ENCODE data around the gene SLC46A3.

The SLC46A3 gene

DNA sequence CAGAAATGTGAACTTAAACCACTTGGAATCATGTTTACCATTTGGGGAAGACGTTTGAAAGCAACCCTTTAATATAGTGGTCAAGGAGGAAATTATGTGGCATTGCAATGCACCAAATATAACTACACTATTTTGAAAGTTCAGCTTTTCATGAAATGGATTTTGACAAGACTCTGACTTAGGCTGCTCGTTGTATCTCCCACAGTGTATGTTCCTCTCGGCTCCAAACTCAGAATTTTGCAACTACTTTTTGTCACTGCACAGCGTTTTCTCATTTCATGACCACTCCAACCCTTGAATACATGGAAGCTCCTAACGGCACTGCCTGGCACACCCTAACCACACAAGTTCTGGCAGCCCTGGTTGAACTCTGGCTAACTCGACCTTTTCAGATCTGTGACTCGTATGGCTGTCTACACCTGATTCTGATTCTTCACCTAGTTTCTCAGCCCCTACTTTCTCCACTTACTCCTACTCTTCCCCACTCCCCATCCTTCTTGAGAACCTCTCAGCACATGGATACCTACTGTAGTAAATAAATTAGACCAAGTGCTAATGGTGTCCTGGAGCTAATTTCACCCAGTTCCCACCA, 66.9 kb downstream of the SLC46A3 start:
- ChIA-PET POLR2A (no interaction called here), CTCF (interaction anchor here (0.9 kb wide), 1 partner anchor 15 kb away, joined by 4 read pairs; no protein-coding TSS in a partner anchor)
- TF ChIP-seq, protein P1, sequence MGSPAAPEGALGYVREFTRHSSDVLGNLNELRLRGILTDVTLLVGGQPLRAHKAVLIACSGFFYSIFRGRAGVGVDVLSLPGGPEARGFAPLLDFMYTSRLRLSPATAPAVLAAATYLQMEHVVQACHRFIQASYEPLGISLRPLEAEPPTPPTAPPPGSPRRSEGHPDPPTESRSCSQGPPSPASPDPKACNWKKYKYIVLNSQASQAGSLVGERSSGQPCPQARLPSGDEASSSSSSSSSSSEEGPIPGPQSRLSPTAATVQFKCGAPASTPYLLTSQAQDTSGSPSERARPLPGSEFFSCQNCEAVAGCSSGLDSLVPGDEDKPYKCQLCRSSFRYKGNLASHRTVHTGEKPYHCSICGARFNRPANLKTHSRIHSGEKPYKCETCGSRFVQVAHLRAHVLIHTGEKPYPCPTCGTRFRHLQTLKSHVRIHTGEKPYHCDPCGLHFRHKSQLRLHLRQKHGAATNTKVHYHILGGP (tag by site-specific recombination; IDR thresholded peaks at IDR 0.05): no peak
- TF ChIP-seq ZNF621 (tag by site-specific recombination; IDR thresholded peaks at IDR 0.05): no peak
- TF ChIP-seq SP2 (tag by site-specific recombination; IDR thresholded peaks at IDR 0.05): no peak
- TF ChIP-seq SCRT1 (tag by site-specific recombination; IDR thresholded peaks at IDR 0.05; ENCODE audit: borderline replicate concordance): no peak
- TF ChIP-seq ZNF366 (tag by site-specific recombination; conservative IDR thresholded peaks at IDR 0.05): no peak
- no peak for TF ChIP-seq ZNF623 (tag by site-specific recombination; IDR thresholded peaks at IDR 0.05)
- TF ChIP-seq, protein P2, sequence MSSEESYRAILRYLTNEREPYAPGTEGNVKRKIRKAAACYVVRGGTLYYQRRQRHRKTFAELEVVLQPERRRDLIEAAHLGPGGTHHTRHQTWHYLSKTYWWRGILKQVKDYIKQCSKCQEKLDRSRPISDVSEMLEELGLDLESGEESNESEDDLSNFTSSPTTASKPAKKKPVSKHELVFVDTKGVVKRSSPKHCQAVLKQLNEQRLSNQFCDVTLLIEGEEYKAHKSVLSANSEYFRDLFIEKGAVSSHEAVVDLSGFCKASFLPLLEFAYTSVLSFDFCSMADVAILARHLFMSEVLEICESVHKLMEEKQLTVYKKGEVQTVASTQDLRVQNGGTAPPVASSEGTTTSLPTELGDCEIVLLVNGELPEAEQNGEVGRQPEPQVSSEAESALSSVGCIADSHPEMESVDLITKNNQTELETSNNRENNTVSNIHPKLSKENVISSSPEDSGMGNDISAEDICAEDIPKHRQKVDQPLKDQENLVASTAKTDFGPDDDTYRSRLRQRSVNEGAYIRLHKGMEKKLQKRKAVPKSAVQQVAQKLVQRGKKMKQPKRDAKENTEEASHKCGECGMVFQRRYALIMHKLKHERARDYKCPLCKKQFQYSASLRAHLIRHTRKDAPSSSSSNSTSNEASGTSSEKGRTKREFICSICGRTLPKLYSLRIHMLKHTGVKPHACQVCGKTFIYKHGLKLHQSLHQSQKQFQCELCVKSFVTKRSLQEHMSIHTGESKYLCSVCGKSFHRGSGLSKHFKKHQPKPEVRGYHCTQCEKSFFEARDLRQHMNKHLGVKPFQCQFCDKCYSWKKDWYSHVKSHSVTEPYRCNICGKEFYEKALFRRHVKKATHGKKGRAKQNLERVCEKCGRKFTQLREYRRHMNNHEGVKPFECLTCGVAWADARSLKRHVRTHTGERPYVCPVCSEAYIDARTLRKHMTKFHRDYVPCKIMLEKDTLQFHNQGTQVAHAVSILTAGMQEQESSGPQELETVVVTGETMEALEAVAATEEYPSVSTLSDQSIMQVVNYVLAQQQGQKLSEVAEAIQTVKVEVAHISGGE (tag by site-specific recombination; conservative IDR thresholded peaks at IDR 0.05; ENCODE audit: low read depth): no peak
- TF ChIP-seq, protein P3, sequence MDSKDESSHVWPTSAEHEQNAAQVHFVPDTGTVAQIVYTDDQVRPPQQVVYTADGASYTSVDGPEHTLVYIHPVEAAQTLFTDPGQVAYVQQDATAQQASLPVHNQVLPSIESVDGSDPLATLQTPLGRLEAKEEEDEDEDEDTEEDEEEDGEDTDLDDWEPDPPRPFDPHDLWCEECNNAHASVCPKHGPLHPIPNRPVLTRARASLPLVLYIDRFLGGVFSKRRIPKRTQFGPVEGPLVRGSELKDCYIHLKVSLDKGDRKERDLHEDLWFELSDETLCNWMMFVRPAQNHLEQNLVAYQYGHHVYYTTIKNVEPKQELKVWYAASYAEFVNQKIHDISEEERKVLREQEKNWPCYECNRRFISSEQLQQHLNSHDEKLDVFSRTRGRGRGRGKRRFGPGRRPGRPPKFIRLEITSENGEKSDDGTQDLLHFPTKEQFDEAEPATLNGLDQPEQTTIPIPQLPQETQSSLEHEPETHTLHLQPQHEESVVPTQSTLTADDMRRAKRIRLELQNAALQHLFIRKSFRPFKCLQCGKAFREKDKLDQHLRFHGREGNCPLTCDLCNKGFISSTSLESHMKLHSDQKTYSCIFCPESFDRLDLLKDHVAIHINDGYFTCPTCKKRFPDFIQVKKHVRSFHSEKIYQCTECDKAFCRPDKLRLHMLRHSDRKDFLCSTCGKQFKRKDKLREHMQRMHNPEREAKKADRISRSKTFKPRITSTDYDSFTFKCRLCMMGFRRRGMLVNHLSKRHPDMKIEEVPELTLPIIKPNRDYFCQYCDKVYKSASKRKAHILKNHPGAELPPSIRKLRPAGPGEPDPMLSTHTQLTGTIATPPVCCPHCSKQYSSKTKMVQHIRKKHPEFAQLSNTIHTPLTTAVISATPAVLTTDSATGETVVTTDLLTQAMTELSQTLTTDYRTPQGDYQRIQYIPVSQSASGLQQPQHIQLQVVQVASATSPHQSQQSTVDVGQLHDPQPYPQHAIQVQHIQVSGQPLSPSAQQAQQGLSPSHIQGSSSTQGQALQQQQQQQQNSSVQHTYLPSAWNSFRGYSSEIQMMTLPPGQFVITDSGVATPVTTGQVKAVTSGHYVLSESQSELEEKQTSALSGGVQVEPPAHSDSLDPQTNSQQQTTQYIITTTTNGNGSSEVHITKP (tag by site-specific recombination; IDR thresholded peaks at IDR 0.05): no peak
- TF ChIP-seq ZNF350 (tag by site-specific recombination; IDR thresholded peaks at IDR 0.05): no peak
- TF ChIP-seq REPIN1 (tag by site-specific recombination; IDR thresholded peaks at IDR 0.05; ENCODE audit: low read depth): no peak
- TF ChIP-seq, protein P4, sequence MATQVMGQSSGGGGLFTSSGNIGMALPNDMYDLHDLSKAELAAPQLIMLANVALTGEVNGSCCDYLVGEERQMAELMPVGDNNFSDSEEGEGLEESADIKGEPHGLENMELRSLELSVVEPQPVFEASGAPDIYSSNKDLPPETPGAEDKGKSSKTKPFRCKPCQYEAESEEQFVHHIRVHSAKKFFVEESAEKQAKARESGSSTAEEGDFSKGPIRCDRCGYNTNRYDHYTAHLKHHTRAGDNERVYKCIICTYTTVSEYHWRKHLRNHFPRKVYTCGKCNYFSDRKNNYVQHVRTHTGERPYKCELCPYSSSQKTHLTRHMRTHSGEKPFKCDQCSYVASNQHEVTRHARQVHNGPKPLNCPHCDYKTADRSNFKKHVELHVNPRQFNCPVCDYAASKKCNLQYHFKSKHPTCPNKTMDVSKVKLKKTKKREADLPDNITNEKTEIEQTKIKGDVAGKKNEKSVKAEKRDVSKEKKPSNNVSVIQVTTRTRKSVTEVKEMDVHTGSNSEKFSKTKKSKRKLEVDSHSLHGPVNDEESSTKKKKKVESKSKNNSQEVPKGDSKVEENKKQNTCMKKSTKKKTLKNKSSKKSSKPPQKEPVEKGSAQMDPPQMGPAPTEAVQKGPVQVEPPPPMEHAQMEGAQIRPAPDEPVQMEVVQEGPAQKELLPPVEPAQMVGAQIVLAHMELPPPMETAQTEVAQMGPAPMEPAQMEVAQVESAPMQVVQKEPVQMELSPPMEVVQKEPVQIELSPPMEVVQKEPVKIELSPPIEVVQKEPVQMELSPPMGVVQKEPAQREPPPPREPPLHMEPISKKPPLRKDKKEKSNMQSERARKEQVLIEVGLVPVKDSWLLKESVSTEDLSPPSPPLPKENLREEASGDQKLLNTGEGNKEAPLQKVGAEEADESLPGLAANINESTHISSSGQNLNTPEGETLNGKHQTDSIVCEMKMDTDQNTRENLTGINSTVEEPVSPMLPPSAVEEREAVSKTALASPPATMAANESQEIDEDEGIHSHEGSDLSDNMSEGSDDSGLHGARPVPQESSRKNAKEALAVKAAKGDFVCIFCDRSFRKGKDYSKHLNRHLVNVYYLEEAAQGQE (tag by site-specific recombination; IDR thresholded peaks at IDR 0.05): no peak
- no peak for TF ChIP-seq ZBTB1 (tag by site-specific recombination; IDR thresholded peaks at IDR 0.05)
- TF ChIP-seq ZNF600 (tag by site-specific recombination; IDR thresholded peaks at IDR 0.05): no peak
- no peak for TF ChIP-seq ZXDB (tag by site-specific recombination; IDR thresholded peaks at IDR 0.05)
- TF ChIP-seq ZNF138 (tag by site-specific recombination; IDR thresholded peaks at IDR 0.05; ENCODE audit: borderline replicate concordance): no peak
- TF ChIP-seq ZNF776 (tag by site-specific recombination; IDR thresholded peaks at IDR 0.05; ENCODE audit: borderline replicate concordance): no peak
- TF ChIP-seq ZNF132 (tag by site-specific recombination; IDR thresholded peaks at IDR 0.05; ENCODE audit: borderline replicate concordance): no peak
- TF ChIP-seq ZNF239 (tag by site-specific recombination; IDR thresholded peaks at IDR 0.05): no peak
- no peak for TF ChIP-seq ZFHX2 (tag by site-specific recombination; conservative IDR thresholded peaks at IDR 0.05)
- Histone ChIP-seq H3K4me1 (ENCODE audit: control insufficient read depth, insufficient read depth, low read length) (no peaks in the 10 kb centered on the region), H3K36me3 (ENCODE audit: control insufficient read depth in 2 of 2, insufficient read depth in 1 of 2, low read length in 2 of 2) (no peaks in the 10 kb centered on the region), H3K4me3 (ENCODE audit: low read depth, low read length) (no peak overlapping the region), H3K9me3 (ENCODE audit: control insufficient read depth, insufficient read depth, low read depth, low read length) (no peaks in the 10 kb centered on the region), H3K27ac (ENCODE audit: extremely low read depth, low read depth, low read length) (no peak overlapping the region)
